ENCODE data around the gene PES1.

DNA sequence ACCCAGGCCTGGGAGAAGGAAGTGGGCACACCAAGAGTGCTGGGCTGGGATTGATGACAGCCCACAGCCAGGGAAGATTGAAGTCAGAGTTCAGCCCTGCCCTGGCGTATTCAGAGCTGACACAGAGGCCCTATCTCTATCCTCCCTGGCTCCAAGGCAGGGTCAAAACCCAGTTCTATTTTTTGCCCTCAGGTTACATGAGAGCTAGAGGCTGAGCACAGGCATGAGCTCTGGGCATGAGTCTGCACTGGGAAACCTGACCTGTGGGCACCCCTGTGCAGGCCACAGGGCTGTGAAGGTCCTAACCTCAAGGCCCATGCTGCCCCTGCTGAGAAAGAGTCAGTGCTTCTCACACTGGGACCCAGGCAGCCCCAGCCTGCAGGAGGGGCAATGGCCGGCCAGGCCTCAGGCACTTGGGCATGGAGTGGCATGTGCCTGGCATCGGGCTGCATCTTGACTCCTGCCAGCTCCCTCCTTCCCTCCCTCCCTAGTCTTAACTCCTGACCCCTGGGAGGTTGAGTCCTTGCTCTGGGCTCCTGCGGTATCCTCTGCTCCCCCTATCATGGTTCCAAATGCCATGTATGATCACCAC is 49.2 kb upstream of the PES1 start:
- TF ChIP-seq CREB1 (CRISPR knock-in tag; IDR thresholded peaks at IDR 0.05; ENCODE audit: low read depth) = no peak
- TF ChIP-seq, protein P1, sequence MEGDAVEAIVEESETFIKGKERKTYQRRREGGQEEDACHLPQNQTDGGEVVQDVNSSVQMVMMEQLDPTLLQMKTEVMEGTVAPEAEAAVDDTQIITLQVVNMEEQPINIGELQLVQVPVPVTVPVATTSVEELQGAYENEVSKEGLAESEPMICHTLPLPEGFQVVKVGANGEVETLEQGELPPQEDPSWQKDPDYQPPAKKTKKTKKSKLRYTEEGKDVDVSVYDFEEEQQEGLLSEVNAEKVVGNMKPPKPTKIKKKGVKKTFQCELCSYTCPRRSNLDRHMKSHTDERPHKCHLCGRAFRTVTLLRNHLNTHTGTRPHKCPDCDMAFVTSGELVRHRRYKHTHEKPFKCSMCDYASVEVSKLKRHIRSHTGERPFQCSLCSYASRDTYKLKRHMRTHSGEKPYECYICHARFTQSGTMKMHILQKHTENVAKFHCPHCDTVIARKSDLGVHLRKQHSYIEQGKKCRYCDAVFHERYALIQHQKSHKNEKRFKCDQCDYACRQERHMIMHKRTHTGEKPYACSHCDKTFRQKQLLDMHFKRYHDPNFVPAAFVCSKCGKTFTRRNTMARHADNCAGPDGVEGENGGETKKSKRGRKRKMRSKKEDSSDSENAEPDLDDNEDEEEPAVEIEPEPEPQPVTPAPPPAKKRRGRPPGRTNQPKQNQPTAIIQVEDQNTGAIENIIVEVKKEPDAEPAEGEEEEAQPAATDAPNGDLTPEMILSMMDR (conservative IDR thresholded peaks at IDR 0.05; ENCODE audit: low read depth in 2 of 2) = no peak
- TF ChIP-seq EZH2 (IDR thresholded peaks at IDR 0.05; ENCODE audit: low read depth, unreplicated experiment) = no peak
- TF ChIP-seq POLR2AphosphoS5 (IDR thresholded peaks at IDR 0.05; ENCODE audit: low read depth) = no peak
- no peak for TF ChIP-seq JUNB (IDR thresholded peaks at IDR 0.05; ENCODE audit: unreplicated experiment)
- no peak for TF ChIP-seq EZH2phosphoT487 (IDR thresholded peaks at IDR 0.05; ENCODE audit: unreplicated experiment)
- TF ChIP-seq REST (IDR thresholded peaks at IDR 0.05; ENCODE audit: unreplicated experiment) = no peak

Measured in GM23338 (cell line).